GM10248 (cell line): ENCODE data around the gene UPP1.

Experiments used
- CTCF ChIA-PET: fragments of 300-600 bp; sonication (Branson Sonifier 250); formaldehyde crosslinking; extraction: SDS; loops from one replicate; lab custom pipeline; 2021; ENCODE audit warnings: antibody characterized with exemption; lab: Yijun Ruan, JAX
- POLR2A ChIA-PET: fragments of 350-650 bp; sonication (Branson Sonifier 250); formaldehyde crosslinking; extraction: SDS; loops from one replicate; lab custom pipeline; 2020; ENCODE audit warnings: antibody characterized with exemption; lab: Yijun Ruan, JAX
- DNase-seq: peaks from one replicate; pipeline ENCODE4 v3.0.0; 2012; ENCODE audit errors: extremely low spot score
- CTCF ChIP-seq: IDR thresholded peaks from 2 replicates; pipeline ENCODE4 v1.5.1; 2012; ENCODE audit warnings: mild to moderate bottlenecking, low read depth; ENCODE audit errors: extremely low read depth, missing control alignments, control extremely low read depth

Gene UPP1

GRCh38 chr7:48046458-48046857 is 42.6 kb upstream of the UPP1 start:
- DNase-seq: no peak
- no peak for TF ChIP-seq CTCF
- ChIA-PET POLR2A (no interaction called here), CTCF (interaction anchor here (0.9 to 1.5 kb wide), 2 partner anchors 26 to 30 kb away, joined by 3 read pairs; no protein-coding TSS in a partner anchor)

GRCh38 chr7:48048113-48048512 is 41.0 kb upstream of the UPP1 start:
- POLR2A ChIA-PET: no interaction called here
- CTCF ChIA-PET: interaction anchor here (0.9 to 1.0 kb wide), 2 partner anchors 10 to 62 kb away, joined by 3 to 4 read pairs; no protein-coding TSS in a partner anchor
- no peak for TF ChIP-seq CTCF
- DNase-seq: no peak

- no peak for TF ChIP-seq CTCF
- ChIA-PET CTCF (no interaction called here), POLR2A (no interaction called here)
- no peak for DNase-seq
These were observed 39.2 kb upstream of the UPP1 start for GRCh38 chr7:48049850-48050249.

GRCh38 chr7:48052748-48053147 is 36.3 kb upstream of the UPP1 start:
- CTCF ChIA-PET: interaction anchor here (1.4 to 1.9 kb wide), 3 partner anchors 31 to 70 kb away, joined by 4 to 5 read pairs (median 5); no protein-coding TSS in a partner anchor
- POLR2A ChIA-PET: no interaction called here
- no peak for DNase-seq
- TF ChIP-seq CTCF: no peak

- no peak for DNase-seq
- TF ChIP-seq CTCF: no peak
- ChIA-PET CTCF (interaction anchor here (1.4 to 1.9 kb wide), 2 partner anchors 30 to 62 kb away, joined by 5 read pairs; no protein-coding TSS in a partner anchor), POLR2A (no interaction called here)
These were observed 35.3 kb upstream of the UPP1 start for GRCh38 chr7:48053736-48054135.

- ChIA-PET CTCF (interaction anchor here (1.6 kb wide), 1 partner anchor 20 kb away, joined by 4 read pairs; no protein-coding TSS in a partner anchor), POLR2A (no interaction called here)
- no peak for DNase-seq
- no peak for TF ChIP-seq CTCF
These were observed 30.1 kb upstream of the UPP1 start for GRCh38 chr7:48058990-48059389.

GRCh38 chr7:48059706-48060105 is 29.4 kb upstream of the UPP1 start:
- POLR2A ChIA-PET: no interaction called here
- CTCF ChIA-PET: interaction anchor here (0.8 to 1.6 kb wide), 4 partner anchors 16 to 51 kb away, joined by 3 to 4 read pairs (median 4); no protein-coding TSS in a partner anchor
- no peak for DNase-seq

More at GRCh38 chr7:48059706-48060105, 29.4 kb upstream of the UPP1 start:
- no peak for TF ChIP-seq CTCF
